Fibroblast of pulmonary artery (primary cell): ENCODE measurements around the gene ASPDH.
A peak's percentile ranks its signal among the peaks of the same experiment; 100 is the strongest.

Experiments used
- DNase-seq: peaks from one replicate; pipeline ENCODE4 v3.0.0-alpha.2; 2010; ENCODE audit warnings: low read depth
- H3K4me3 ChIP-seq: replicated peaks from 2 replicates; pipeline ENCODE4 v1.5.1; 2011; ENCODE audit warnings: low read depth, mild to moderate bottlenecking, control low read depth, low read length, moderate library complexity
- CTCF ChIP-seq: IDR thresholded peaks from 2 replicates; pipeline ENCODE4 v1.5.1; 2011; ENCODE audit warnings: mild to moderate bottlenecking, control low read depth, low read length, inconsistent platforms; ENCODE audit errors: missing control alignments

Gene ASPDH

GRCh38 chr19:50551715-50552187, 38.0 kb upstream of the ASPDH start:
- no peak for TF ChIP-seq CTCF
- DNase-seq, result peak; percentile 25
- no peak overlapping the region for H3K4me3 ChIP-seq

- no peak overlapping the region for H3K4me3 ChIP-seq
- DNase-seq, result no peak
- no peak for TF ChIP-seq CTCF
Measured at GRCh38 chr19:50551034-50551714, 37.5 kb upstream of the ASPDH start.

DNA sequence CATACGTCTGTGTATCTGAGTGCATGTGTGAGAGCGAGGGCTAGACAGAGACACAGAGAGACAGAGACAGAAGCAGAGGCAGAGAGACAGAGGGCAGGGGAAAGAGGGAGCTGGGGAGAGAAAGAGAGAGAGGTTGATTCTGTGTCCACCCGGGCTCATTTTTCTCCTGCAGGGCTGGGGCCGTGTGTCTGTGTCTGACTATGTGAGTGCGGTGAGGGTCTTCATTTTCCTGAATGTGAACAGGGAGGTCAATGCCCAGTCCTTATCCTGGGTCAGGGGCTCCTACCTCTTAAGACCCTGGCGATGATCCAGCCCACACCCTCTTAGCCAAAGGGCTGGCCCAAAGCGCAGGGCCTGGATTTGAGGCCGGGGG, 36.9 kb upstream of the ASPDH start:
- no peak overlapping the region for H3K4me3 ChIP-seq
- no peak for TF ChIP-seq CTCF
- DNase-seq, result no peak

DNA sequence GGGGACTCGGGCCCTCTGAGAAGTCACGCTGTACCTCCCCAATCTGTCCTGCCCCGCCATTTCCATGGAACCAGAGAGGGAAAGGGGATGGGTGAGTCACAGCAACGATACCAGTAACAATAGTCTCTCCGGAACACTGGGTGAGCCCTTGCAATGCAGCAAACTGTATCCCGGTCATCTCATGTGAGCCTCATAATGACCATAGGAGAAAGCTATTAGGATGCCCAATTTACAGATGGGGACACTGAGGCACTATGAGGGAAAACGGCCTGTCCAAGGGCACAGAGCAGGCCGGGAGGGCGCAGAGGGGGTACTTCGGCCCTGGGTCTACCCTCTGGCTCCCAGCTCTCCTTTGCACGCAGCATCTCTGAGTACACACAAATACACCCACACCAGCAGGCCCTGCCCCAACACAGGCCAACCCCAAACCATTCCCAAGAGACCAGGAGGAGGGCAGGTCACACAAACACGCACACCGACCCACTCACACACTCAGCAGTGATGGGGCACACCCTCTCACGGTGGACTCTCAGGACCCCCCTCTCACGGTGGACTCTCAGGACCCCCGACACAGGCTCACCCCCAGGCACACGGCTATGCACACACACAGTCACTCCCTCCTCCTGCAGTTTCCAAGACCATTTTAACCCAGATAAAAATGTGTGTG, 36.3 kb upstream of the ASPDH start:
- H3K4me3 ChIP-seq, result no peak overlapping the region
- no peak for TF ChIP-seq CTCF
- DNase-seq, result peak; percentile 11

DNA sequence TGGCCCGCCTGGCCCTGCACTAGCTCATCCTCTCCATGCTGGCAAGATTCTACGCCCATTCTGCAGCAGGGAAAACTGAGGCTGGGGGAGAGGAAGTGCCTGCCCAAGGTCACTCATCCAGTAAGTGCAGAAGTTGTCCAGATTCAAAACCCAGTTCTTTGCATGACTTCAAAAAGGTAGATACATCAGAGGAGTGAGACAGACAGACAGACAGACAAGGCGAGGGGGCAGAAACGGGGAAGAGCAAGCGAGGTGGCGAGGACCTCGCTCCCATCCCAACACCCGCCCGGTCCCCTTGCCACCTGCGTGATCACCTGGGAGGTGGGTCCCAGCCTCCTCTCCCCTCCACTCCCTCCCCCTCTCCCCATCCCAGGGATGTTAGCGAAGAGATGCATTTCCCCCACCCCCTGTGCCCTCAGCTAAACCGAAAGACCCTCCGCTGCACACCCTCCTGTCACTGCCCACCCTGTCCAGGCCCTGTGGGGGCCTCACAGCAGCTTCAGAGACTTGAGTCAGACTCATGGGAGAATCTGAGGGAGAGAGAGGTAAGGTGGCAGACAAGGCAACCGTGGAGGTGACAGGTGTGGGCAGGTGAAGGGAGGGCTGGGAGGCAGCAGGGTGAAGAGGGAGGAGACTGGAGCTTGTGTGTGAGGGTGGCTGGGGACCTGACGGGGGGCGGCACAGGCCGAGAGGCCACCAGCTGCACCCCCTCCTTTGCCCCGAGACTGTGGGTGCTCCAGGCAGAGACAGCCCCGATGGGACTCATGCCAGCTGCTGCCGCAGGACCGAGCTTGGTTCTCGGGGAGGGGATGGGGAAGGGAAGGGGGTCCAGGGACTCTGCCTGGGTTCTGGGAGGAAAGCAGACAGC, 35.6 kb upstream of the ASPDH start:
- DNase-seq, result no peak
- no peak for TF ChIP-seq CTCF
- no peak overlapping the region for H3K4me3 ChIP-seq

- TF ChIP-seq CTCF, result no peak
- DNase-seq, result no peak
- no peak overlapping the region for H3K4me3 ChIP-seq
Measured at GRCh38 chr19:50548191-50549058, 34.7 kb upstream of the ASPDH start.
